HG02981 (cell line): ENCODE measurements around the gene SMIM1.

ENCODE experiments used
- ATAC-seq: cut with Tn5 transposase; IDR thresholded peaks from one replicate; pipeline ENCODE4 v1.9.1; 2021; ENCODE audit warnings: mild to moderate bottlenecking, moderate library complexity; ENCODE audit not compliant: unreplicated experiment

The SMIM1 gene

GRCh38 chr1:3817821-3818597, 45.5 kb downstream of the SMIM1 start:
- no peak for ATAC-seq

DNA sequence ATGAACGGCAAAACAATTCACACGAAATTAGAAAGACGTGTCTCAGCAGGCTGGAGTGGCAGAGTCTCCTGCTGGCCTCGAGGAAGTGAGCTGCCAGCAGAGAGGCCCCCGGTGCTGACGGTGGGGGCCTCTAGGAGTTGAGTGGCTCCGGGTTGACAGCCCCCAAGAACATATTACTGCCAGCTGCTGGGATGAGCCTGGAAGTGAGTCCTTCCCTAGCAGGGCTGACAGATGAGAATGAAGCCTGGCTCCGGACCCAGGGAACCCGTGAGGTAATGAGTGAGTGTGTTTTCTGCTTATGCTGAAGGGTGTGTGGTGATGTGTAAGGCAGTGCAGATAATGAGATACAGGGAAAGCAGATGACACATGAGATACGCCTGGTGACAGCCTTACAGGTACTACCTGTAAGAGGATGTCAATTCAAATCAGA, 47.2 kb downstream of the SMIM1 start:
- ATAC-seq = no peak

- ATAC-seq = no peak
Measured at GRCh38 chr1:3820316-3820715, 47.8 kb downstream of the SMIM1 start.

- no peak for ATAC-seq
Measured at GRCh38 chr1:3821004-3821403, 48.5 kb downstream of the SMIM1 start.

- ATAC-seq = no peak
Measured at GRCh38 chr1:3821447-3821846, 48.9 kb downstream of the SMIM1 start.

DNA sequence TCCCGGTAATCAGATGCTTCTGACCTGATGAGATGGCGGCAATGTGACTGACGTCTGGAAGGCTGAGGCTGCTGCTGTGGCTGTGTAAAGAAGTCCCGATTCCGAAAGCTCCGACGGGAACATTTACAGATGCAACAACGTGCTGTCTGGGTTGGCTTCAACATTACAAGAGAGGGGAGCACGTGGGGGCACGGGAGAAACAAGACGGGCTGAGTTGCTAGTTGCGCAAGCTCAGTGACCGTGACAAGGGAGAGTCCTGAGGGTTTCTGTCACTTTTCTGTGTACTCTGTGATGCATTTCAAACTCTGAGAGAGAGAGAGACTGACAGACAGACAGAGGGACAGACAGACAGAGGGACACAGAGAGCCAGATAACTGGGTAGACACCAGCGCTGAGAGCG, 49.4 kb downstream of the SMIM1 start:
- ATAC-seq = no peak

- no peak for ATAC-seq
Measured at GRCh38 chr1:3822421-3822820, 49.9 kb downstream of the SMIM1 start.

- no peak for ATAC-seq
Measured at GRCh38 chr1:3824650-3825049, 52.1 kb downstream of the SMIM1 start.

GRCh38 chr1:3825356-3825755, 52.8 kb downstream of the SMIM1 start:
- ATAC-seq = no peak
